ENCODE measurements around the gene ZKSCAN8. TPM values are rescaled to one million over a fixed set of nuclear protein-coding genes. Genes with fewer than 3 reads are reported as not detected.
A peak's percentile ranks its signal among the peaks of the same experiment; 100 is the strongest.

The ZKSCAN8 gene
- polyA plus RNA-seq, 1 donor from 2014 or later = 17.2 TPM

- Histone ChIP-seq H3K9ac (ENCODE audit: low read length) (no peak overlapping the region), H3K4me2 (ENCODE audit: low read length) (no peak overlapping the region), H4K20me1 (ENCODE audit: insufficient read depth) (no peaks in the 10 kb centered on the region), H3K27me3 (ENCODE audit: insufficient read depth, low read depth, low read length) (no peaks in the 10 kb centered on the region), H2AFZ (ENCODE audit: low read depth, low read length) (no peak overlapping the region), H3K79me2 (replicated peaks; ENCODE audit: insufficient read depth, low read length) (peaks cover 66% of the 10 kb centered on the region), H3K9me3 (ENCODE audit: low read length) (no peaks in the 10 kb centered on the region), H3F3A (ENCODE audit: insufficient read depth, low read length, poor library complexity, severe bottlenecking) (no peaks in the 10 kb centered on the region), H3K27ac (ENCODE audit: low read length) (no peak overlapping the region), H3K4me3 (ENCODE audit: low read length) (no peak overlapping the region), H3K9me2 (ENCODE audit: insufficient read depth, low read length) (no peaks in the 10 kb centered on the region), H3K36me3 (ENCODE audit: insufficient read depth, low read length) (peaks cover 7% of the 10 kb centered on the region)
- no peak for TF ChIP-seq MXI1 (conservative IDR thresholded peaks at IDR 0.05; ENCODE audit: poor library complexity, severe bottlenecking)
- TF ChIP-seq POLR2AphosphoS5 (IDR thresholded peaks at IDR 0.05) = no peak
These were observed 7.0 kb upstream of the ZKSCAN8 start for GRCh38 chr6:28134716-28135115.

- Histone ChIP-seq H3K27me3 (ENCODE audit: insufficient read depth, low read depth, low read length) (no peaks in the 10 kb centered on the region), H3K9me3 (ENCODE audit: low read length) (no peaks in the 10 kb centered on the region), H3K4me2 (ENCODE audit: low read length) (peak overlapping the region; percentile 93), H3K27ac (ENCODE audit: low read length) (peak overlapping the region; percentile 93), H3K9me2 (ENCODE audit: insufficient read depth, low read length) (no peaks in the 10 kb centered on the region), H2AFZ (ENCODE audit: low read depth, low read length) (no peak overlapping the region), H3K4me3 (ENCODE audit: low read length) (peak overlapping the region; percentile 77), H4K20me1 (ENCODE audit: insufficient read depth) (no peaks in the 10 kb centered on the region), H3F3A (ENCODE audit: insufficient read depth, low read length, poor library complexity, severe bottlenecking) (no peaks in the 10 kb centered on the region), H3K36me3 (ENCODE audit: insufficient read depth, low read length) (peaks cover under 1% of the 10 kb centered on the region), H3K79me2 (replicated peaks; ENCODE audit: insufficient read depth, low read length) (peaks cover 66% of the 10 kb centered on the region), H3K9ac (ENCODE audit: low read length) (peak overlapping the region; percentile 97)
- TF ChIP-seq EZH2 (IDR thresholded peaks at IDR 0.05; ENCODE audit: borderline replicate concordance, insufficient read depth, low read length, poor library complexity, severe bottlenecking) = no peak
- no peak for TF ChIP-seq POLR2AphosphoS5 (IDR thresholded peaks at IDR 0.05)
- no peak for TF ChIP-seq CTCF (IDR thresholded peaks at IDR 0.05; ENCODE audit: poor library complexity, severe bottlenecking)
- TF ChIP-seq MXI1 (conservative IDR thresholded peaks at IDR 0.05; ENCODE audit: poor library complexity, severe bottlenecking) = no peak
- TF ChIP-seq RAD21 (conservative IDR thresholded peaks at IDR 0.05) = no peak
- TF ChIP-seq REST (IDR thresholded peaks at IDR 0.05; ENCODE audit: borderline replicate concordance) = no peak
- TF ChIP-seq TAF1 (IDR thresholded peaks at IDR 0.05; ENCODE audit: low read depth) = no peak
- TF ChIP-seq EP300 (conservative IDR thresholded peaks at IDR 0.05; ENCODE audit: poor library complexity, severe bottlenecking) = no peak
- no peak for TF ChIP-seq SMC3 (conservative IDR thresholded peaks at IDR 0.05; ENCODE audit: poor library complexity)
These were observed 6.3 kb upstream of the ZKSCAN8 start for GRCh38 chr6:28135393-28135792.

Measured in neural cell (in vitro differentiated cells).